Measurements from ENCODE around the gene MT1H. TPM values are rescaled to one million over a fixed set of nuclear protein-coding genes. Genes with fewer than 3 reads are reported as not detected.

MT1H gene
- total RNA-seq, 1 experiment from 2014 or later: not detected

GRCh38 chr16:56677474-56677873 lies 7.9 kb downstream of the MT1H start:
- Mint-ChIP-seq H3K27me3 (ENCODE audit: insufficient read depth, unreplicated experiment) (no peaks in the 10 kb centered on the region), H3K4me3 (ENCODE audit: unreplicated experiment) (no peak overlapping the region), H3K9me3 (ENCODE audit: unreplicated experiment) (no peaks in the 10 kb centered on the region), H3K4me1 (ENCODE audit: insufficient read depth, unreplicated experiment) (peaks cover 14% of the 10 kb centered on the region), H3K36me3 (ENCODE audit: insufficient read depth, unreplicated experiment) (no peaks in the 10 kb centered on the region), H3K27ac (ENCODE audit: low read depth, unreplicated experiment) (no peak overlapping the region)
- DNase-seq (ENCODE audit: unreplicated experiment): no peak
- intact Hi-C loops (cut with micrococcal nuclease): no loop called here
- TF ChIP-seq CTCF (IDR thresholded peaks at IDR 0.05; ENCODE audit: unreplicated experiment): no peak
- ChIA-PET CTCF (interaction anchor here (0.6 to 1.9 kb wide), 6 partner anchors 13 to 113 kb away, joined by 3 to 6 read pairs (median 3); no protein-coding TSS in a partner anchor), POLR2A (interaction anchor here (1.7 to 14.3 kb wide), 3 partner anchors 46 to 67 kb away, joined by 8 to 793 read pairs (median 444); partner anchors contain the start of genes MT1E and MT2A)
- no TSS peak for BruUV-seq (replicated peaks)

GRCh38 chr16:56679078-56679730 lies 9.6 kb downstream of the MT1H start:
- no peaks in the 10 kb centered on the region for H3K27me3 Mint-ChIP-seq (ENCODE audit: insufficient read depth, unreplicated experiment)
- no peak for TF ChIP-seq CTCF (IDR thresholded peaks at IDR 0.05; ENCODE audit: unreplicated experiment)
- no TSS peak for BruUV-seq (replicated peaks)
- DNase-seq (ENCODE audit: unreplicated experiment): no peak
- H3K4me3 Mint-ChIP-seq (ENCODE audit: unreplicated experiment): no peak overlapping the region
- H3K4me1 Mint-ChIP-seq (ENCODE audit: insufficient read depth, unreplicated experiment): peaks cover 21% of the 10 kb centered on the region
- ChIA-PET CTCF (interaction anchor here (0.7 to 1.4 kb wide), 4 partner anchors 14 to 153 kb away, joined by 3 to 4 read pairs (median 3); no protein-coding TSS in a partner anchor), POLR2A (interaction anchor here (0.6 to 14.3 kb wide), 8 partner anchors 21 to 161 kb away, joined by 3 to 793 read pairs (median 6); partner anchors contain the start of genes BBS2, MT1E and MT2A)
- H3K9me3 Mint-ChIP-seq (ENCODE audit: unreplicated experiment): no peaks in the 10 kb centered on the region
- peaks cover 14% of the 10 kb centered on the region for H3K36me3 Mint-ChIP-seq (ENCODE audit: insufficient read depth, unreplicated experiment)
- H3K27ac Mint-ChIP-seq (ENCODE audit: low read depth, unreplicated experiment): no peak overlapping the region
- intact Hi-C loops (cut with micrococcal nuclease): no loop called here

GRCh38 chr16:56679818-56680217 lies 10.2 kb downstream of the MT1H start:
- H3K36me3 Mint-ChIP-seq (ENCODE audit: insufficient read depth, unreplicated experiment): peaks cover 15% of the 10 kb centered on the region
- no peak for TF ChIP-seq CTCF (IDR thresholded peaks at IDR 0.05; ENCODE audit: unreplicated experiment)
- ChIA-PET POLR2A (interaction anchor here (0.5 to 14.3 kb wide), 8 partner anchors 10 to 161 kb away, joined by 3 to 793 read pairs (median 4); partner anchors contain the start of genes BBS2, MT1E and MT2A), CTCF (interaction anchor here (0.6 to 1.4 kb wide), 5 partner anchors 15 to 74 kb away, joined by 3 to 4 read pairs (median 3); no protein-coding TSS in a partner anchor)
- no peak overlapping the region for H3K27ac Mint-ChIP-seq (ENCODE audit: low read depth, unreplicated experiment)
- no peaks in the 10 kb centered on the region for H3K9me3 Mint-ChIP-seq (ENCODE audit: unreplicated experiment)
- no peaks in the 10 kb centered on the region for H3K27me3 Mint-ChIP-seq (ENCODE audit: insufficient read depth, unreplicated experiment)
- peaks cover 26% of the 10 kb centered on the region for H3K4me1 Mint-ChIP-seq (ENCODE audit: insufficient read depth, unreplicated experiment)
- intact Hi-C loops (cut with micrococcal nuclease): no loop called here
- DNase-seq (ENCODE audit: unreplicated experiment): no peak
- no peak overlapping the region for H3K4me3 Mint-ChIP-seq (ENCODE audit: unreplicated experiment)
- BruUV-seq (replicated peaks): no TSS peak

GRCh38 chr16:56681939-56682702 lies 12.5 kb downstream of the MT1H start, which contains the start of gene MT1X:
MT1X (plus strand) TSS chr16:56682470; CDS start chr16:56682541, 71 bp downstream.
- TF ChIP-seq CTCF (IDR thresholded peaks at IDR 0.05; ENCODE audit: unreplicated experiment): no peak
- DNase-seq (ENCODE audit: unreplicated experiment): peak; percentile 95
- Mint-ChIP-seq H3K4me1 (ENCODE audit: insufficient read depth, unreplicated experiment) (peaks cover 26% of the 10 kb centered on the region), H3K9me3 (ENCODE audit: unreplicated experiment) (no peaks in the 10 kb centered on the region), H3K27ac (ENCODE audit: low read depth, unreplicated experiment) (peak within 1 kb of the TSS; percentile 67), H3K36me3 (ENCODE audit: insufficient read depth, unreplicated experiment) (peaks cover 21% of the 10 kb centered on the region), H3K27me3 (ENCODE audit: insufficient read depth, unreplicated experiment) (no peaks in the 10 kb centered on the region), H3K4me3 (ENCODE audit: unreplicated experiment) (peak within 1 kb of the TSS; percentile 70)
- POLR2A ChIA-PET: interaction anchor here (0.7 to 14.3 kb wide), 34 partner anchors 9 to 1128 kb away, joined by 3 to 793 read pairs (median 6); partner anchors contain the start of genes BBS2, MT1E, MT1F and MT2A
- intact Hi-C loops (cut with micrococcal nuclease): no loop called here
- BruUV-seq (replicated peaks): no TSS peak
- CTCF ChIA-PET: interaction anchor here (0.6 to 2.1 kb wide), 7 partner anchors 16 to 537 kb away, joined by 3 to 12 read pairs (median 3); no protein-coding TSS in a partner anchor

Measured in MCF 10A (cell line).